Smooth muscle cell of bladder (primary cell): Measurements from ENCODE around the gene KRTAP2-1. TPM values are rescaled to one million over a fixed set of nuclear protein-coding genes. Genes with fewer than 3 reads are reported as not detected.

Experiments used
- total RNA-seq: library from RNA; depleted of rRNA; stranded (reverse); fragments of >200 nt; gene quantifications from 2 replicates; pipeline ENCODE4 v1.2.3, GENCODE V29; 2014

KRTAP2-1 gene, protein sequence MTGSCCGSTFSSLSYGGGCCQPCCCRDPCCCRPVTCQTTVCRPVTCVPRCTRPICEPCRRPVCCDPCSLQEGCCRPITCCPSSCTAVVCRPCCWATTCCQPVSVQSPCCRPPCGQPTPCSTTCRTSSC
- not detected in 2 replicates for total RNA-seq

DNA sequence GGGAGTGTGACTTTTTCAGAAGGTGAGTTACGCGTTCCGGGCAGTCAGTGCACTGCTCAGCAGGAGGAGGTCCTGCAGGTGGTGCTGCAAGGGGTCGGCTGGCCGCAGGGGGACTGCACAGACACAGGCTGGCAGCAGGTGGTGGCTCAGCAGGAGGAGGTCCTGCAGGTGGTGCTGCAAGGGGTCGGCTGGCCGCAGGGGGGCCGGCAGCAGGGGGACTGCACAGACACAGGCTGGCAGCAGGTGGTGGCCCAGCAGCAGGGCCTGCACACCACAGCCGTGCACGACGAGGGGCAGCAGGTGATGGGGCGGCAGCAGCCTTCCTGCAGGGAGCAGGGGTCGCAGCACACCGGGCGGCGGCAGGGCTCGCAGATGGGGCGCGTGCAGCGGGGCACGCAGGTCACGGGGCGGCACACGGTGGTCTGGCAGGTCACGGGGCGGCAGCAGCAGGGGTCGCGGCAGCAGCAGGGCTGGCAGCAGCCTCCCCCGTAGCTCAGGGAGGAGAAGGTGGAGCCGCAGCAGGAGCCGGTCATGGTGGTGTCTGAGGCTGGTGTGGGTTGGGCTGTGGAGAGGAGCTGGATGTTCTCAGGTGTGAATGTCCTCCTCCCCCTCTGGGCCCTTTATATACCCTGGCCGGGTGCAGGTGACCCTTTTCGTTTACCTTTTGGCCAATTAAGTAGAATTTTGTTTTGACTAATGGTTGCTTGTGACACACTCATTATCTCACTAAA is at the start of gene KRTAP2-1:
Gene KRTAP2-1 (minus strand): TSS at position 582 of the 731 bp plus-strand sequence. CDS start 49 bp downstream, at position 533.

DNA sequence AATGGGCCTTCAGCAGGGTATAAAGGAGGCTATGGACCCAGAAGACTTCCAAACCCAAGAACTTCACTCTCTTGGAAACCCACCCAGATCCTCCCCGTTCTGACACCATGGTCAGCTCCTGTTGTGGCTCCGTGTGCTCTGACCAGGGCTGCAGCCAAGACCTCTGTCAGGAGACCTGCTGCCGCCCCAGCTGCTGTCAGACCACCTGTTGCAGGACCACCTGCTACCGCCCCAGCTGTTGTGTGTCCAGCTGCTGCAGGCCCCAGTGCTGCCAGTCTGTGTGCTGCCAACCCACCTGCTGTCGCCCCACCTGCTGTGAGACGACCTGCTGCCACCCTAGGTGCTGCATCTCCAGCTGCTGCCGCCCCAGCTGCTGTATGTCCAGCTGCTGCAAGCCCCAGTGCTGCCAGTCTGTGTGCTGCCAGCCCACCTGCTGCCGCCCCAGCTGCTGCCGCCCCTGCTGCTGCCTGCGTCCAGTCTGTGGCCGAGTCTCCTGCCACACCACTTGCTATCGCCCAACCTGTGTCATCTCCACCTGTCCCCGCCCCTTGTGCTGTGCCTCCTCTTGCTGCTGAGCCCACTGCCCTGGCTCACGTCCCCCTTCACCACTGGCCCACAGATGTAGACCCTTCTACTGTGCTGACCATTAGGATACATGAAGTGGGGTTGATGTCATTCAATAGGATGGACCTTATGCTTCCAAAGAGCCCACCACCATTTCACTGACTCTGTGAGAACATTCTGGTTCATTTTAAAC is 37.2 kb upstream of the KRTAP2-1 start, which contains the start of gene KRTAP4-7:
Gene KRTAP4-7 (plus strand): TSS at position 51 of the 757 bp plus-strand sequence. CDS start 57 bp downstream, at position 108.

DNA sequence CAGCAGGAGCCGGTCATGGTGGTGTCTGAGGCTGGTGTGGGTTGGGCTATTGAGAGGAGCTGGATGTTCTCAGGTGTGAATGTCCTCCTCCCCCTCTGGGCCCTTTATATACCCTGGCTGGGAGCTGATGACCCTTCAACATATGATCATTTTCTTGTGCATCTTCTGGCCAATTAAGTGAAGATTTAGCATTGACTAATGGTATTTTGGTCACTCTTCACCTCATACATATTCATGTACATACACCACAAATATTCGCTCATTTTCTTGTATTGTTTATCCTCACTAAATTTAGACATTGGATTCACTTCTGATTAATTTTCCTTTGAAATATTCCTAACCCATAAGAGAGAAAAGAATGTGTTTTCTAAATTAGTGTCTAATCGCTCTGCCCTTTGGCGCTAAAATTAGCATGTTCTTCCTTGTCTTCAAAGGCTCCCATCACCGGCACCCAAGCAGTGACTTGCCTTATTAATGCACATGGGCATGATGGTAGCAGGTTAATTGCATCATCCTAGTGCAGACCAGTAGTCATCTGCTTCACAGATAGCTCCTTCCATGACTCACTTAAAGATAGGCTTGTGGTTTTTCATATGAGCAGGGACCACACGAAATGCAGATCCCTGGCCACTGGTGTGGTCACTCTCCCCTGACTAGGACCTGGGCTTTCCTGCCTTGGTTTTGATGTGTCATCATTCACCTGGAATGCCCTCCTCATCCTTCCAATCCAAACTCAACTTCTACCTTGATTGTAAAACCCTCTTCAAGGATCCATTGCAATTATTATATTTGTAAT is 18.9 kb upstream of the KRTAP2-1 start, which contains the start of gene KRTAP2-4:
Gene KRTAP2-4 (minus strand): TSS at position 51 of the 796 bp plus-strand sequence. CDS start 34 bp downstream, at position 17.

DNA sequence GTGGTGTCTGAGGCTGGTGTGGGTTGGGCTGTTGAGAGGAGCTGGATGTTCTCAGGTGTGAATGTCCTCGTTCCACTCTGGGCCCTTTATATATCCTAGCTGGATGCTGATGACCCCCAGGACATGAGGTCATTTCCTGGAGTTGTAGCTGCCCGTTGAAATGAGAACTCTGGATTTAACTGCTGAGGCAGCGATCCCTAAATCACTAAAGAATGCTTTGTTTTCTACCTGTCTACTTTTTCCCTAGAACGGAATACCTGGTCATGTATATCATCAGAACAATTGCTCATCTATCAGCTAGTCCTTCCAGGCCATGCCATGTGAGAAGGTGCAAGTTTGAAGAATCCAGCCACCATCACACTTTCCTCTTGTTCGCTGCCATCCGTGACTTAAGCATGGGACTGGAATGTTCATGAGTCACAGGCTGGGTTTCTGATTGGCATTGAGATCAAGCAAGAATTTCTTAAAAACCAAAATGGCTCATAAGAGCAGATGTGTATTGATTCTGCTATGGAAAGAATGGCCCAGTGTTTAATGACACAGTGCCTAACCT is 13.0 kb upstream of the KRTAP2-1 start, which contains the start of gene KRTAP2-3:
Gene KRTAP2-3 (minus strand): TSS at position 63 of the 553 bp plus-strand sequence. CDS start 64 bp downstream, outside the sequence.

DNA sequence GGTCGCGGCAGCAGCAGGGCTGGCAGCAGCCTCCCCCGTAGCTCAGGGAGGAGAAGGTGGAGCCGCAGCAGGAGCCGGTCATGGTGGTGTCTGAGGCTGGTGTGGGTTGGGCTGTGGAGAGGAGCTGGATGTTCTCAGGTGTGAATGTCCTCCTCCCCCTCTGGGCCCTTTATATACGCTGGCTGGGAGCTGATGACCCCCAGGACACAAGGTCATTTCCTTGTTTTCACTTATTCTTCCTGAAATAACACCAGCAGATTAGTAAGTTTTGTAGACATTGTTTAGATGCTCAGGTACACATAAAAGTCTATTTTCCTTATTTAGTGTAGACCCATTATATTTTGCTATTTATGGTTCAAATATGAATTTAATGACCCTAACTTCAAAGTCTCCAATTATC is 8.0 kb upstream of the KRTAP2-1 start, which contains the start of gene KRTAP2-2:
Gene KRTAP2-2 (minus strand): TSS at position 101 of the 400 bp plus-strand sequence. CDS start 19 bp downstream, at position 82.

DNA sequence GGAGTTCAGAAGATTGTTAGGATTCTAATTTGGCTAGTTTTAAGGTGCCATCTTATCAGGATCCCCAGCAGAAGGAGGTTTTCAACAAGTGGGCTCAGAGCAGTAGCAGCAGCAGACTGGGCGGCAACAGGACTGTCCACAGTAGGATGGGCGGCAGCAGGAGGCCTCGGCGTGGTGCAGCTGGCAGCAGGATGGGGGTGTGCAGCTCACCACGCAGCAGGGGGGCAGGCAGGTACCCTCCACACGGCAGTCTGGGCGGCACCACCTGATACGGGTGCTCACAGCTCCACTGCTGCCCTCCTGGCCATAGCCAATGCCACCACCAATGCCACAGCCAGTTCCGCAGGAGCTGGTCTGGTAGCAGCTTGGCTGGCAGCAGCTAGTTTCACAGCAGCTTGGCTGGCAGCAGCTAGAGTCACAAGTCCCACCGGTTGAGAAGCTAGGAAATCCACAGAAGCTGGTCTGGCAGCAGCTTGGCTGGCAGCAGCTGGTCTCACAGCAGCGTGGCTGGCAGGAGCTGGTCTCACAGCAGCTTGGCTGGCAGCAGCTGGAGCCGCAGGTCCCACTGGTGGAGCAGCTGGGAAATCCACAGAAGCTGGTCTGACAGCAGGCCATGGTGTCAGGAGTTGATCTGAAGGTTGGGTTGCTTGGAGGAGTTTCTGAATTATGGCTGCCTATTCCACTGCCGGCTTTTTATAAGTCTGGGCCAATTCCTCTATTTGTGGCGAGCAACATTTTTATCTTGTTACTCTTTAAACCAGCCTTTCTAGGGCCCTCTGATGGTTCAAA is 6.1 kb downstream of the KRTAP2-1 start, which contains the start of gene KRTAP1-1:
Gene KRTAP1-1 (minus strand): TSS at position 668 of the 789 bp plus-strand sequence. CDS start 53 bp downstream, at position 615.

DNA sequence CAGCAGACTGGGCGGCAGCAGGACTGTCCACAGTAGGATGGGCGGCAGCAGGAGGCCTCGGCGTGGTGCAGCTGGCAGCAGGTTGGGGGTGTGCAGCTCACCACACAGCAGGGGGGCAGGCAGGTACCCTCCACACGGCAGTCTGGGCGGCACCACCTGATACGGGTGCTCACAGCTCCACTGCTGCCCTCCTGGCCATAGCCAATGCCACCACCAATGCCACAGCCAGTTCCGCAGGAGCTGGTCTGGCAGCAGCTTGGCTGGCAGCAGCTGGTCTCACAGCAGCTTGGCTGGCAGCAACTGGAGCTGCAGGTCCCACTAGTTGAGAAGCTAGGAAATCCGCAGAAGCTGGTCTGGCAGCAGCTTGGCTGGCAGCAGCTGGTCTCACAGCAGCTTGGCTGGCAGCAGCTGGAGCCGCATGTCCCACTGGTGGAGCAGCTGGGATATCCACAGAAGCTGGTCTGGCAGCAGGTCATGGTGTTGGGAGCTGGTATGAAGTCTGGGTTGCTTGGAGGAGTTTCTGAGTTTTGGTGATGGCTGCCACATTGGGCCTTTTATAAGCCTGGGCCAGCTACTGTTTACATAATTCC is 12.7 kb downstream of the KRTAP2-1 start, which contains the start of gene KRTAP1-3:
Gene KRTAP1-3 (minus strand): TSS at position 529 of the 590 bp plus-strand sequence. CDS start 53 bp downstream, at position 476.

DNA sequence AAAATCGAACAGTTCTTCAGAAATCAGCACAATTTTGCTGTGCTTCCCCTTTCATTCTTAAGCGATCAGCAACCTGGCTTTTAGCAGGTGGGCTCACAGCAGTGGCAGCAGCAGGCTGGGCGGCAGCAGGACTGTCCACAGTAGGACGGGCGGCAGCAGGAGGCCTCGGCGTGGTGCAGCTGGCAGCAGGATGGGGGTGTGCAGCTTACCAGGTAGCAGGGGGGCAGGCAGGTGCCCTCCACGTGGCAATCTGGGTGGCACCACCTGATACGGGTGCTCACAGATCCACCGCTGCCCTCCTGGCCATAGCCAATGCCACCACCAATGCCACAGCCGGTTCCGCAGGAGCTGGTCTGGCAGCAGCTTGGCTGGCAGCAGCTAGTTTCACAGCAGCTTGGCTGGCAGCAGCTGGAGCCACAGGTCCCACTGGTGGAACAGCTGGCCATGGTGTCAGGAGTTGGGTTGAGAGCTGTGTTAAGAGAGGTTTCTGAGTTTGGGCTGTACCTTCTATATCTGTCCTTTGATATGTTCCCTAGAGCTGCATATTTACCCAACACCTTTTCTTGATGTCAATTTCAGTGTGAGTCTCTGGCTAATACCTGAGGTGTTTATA is 17.4 kb downstream of the KRTAP2-1 start, which contains the start of gene KRTAP1-4:
Gene KRTAP1-4 (minus strand): TSS at position 563 of the 613 bp plus-strand sequence. CDS start 117 bp downstream, at position 446.

DNA sequence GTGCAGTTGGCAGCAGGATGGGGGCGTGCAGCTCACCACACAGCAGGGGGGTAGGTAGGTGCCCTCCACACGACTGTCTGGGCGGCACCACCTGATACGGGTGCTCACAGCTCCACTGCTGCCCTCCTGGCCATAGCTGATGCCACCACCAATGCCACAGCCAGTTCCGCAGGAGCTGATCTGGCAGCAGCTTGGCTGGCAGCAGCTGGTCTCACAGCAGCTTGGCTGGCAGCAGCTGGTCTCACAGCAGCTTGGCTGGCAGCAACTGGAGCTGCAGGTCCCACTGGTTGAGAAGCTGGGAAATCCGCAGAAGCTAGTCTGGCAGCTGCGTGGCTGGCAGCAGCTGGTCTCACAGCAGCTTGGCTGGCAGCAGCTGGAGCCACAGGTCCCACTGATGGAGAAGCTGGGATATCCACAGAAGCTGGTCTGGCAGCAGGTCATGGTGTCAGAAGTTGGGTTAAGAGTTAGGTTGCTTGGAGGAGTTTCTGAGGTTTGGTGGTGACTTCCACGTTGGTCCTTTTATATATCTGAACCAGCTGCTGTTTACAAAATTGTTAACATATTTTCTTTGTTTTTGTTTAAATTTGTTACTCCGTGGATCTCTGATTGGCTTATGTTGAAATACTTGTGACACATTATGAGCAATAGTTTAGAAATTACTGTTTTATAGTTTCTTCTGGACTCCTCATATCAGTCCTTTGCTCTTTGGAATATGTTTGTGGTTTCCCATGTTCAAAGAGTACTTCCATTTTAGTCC is 20.2 kb downstream of the KRTAP2-1 start, which contains the start of gene KRTAP1-5:
Gene KRTAP1-5 (minus strand): TSS at position 494 of the 757 bp plus-strand sequence. CDS start 53 bp downstream, at position 441.

DNA sequence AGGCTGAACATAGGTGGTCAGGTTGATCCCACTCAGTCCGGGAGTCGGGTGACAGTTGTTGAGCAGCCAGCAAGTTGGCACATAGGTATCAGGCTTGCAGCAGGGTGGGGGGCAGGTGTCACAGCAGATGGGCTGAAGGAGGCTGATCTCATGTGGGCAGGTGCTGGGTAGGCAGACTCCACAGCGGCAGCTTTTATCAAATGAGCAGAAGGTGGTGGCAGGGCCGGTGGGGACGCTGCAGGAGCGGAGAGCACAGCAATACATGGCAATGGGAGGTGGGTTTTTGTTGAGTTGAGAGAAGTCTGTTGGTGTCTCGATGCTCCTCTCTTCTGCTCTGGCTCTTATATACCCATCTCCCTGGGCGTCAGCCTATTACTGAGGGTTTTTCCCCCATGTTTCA is 38.3 kb downstream of the KRTAP2-1 start, which contains the start of gene KRTAP3-1:
Gene KRTAP3-1 (minus strand): TSS at position 318 of the 400 bp plus-strand sequence. CDS start 54 bp downstream, at position 264.

DNA sequence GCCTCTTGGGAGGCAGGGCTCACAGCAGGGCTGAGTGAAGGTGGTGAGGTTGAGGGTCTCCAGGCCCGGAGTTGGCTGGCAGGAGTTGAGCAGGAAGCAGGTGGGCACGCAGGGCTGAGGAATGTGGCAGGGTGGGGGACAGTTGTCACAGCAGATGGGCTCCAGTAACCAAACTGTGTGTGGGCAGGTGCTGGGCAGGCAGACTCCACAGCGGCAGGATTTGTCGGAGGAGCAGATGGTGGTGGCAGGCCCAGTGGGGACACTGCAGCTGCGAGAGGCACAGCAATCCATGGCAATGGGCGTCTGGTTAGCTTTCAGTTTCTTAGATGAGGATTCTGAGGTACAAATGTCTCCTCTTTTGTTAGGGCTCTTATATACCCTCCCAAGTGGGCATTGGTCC is 47.6 kb downstream of the KRTAP2-1 start, which contains the start of gene KRTAP3-2:
Gene KRTAP3-2 (minus strand): TSS at position 344 of the 400 bp plus-strand sequence. CDS start 53 bp downstream, at position 291.

Other genes starting within 250 kb of the KRTAP2-1 start
- gene KRT28, start 247.4 kb downstream of the KRTAP2-1 start, total RNA-seq = not detected in 2 replicates
- 1.9 and 2.4 TPM in 2 replicates for gene KRT10, start 224.7 kb downstream of the KRTAP2-1 start, total RNA-seq
- gene KRT12, start 180.1 kb downstream of the KRTAP2-1 start, total RNA-seq = not detected in 2 replicates
- not detected in 2 replicates for gene KRT20, start 162.1 kb downstream of the KRTAP2-1 start, total RNA-seq
- gene KRT23, start 109.7 kb downstream of the KRTAP2-1 start, total RNA-seq = under 0.01 and 0.46 TPM in 2 replicates
- gene KRT39, start 80.4 kb downstream of the KRTAP2-1 start, total RNA-seq = not detected in 2 replicates
- gene KRT40, start 63.0 kb downstream of the KRTAP2-1 start, total RNA-seq = not detected in 2 replicates
- gene KRTAP3-3, start 53.2 kb downstream of the KRTAP2-1 start, total RNA-seq = not detected in 2 replicates
- not detected in 2 replicates for gene KRTAP3-2, start 47.4 kb downstream of the KRTAP2-1 start, total RNA-seq
- gene KRTAP3-1, start 38.2 kb downstream of the KRTAP2-1 start, total RNA-seq = not detected in 2 replicates
- gene KRTAP1-5, start 20.1 kb downstream of the KRTAP2-1 start, total RNA-seq = 0.57 and 0.83 TPM in 2 replicates
- not detected in 2 replicates for gene KRTAP1-4, start 17.1 kb downstream of the KRTAP2-1 start, total RNA-seq
- not detected in 2 replicates for gene KRTAP1-3, start 12.4 kb downstream of the KRTAP2-1 start, total RNA-seq
- not detected in 2 replicates for gene KRTAP1-1, start 5.9 kb downstream of the KRTAP2-1 start, total RNA-seq
- not detected in 2 replicates for gene KRTAP2-2, start 7.9 kb upstream of the KRTAP2-1 start, total RNA-seq
- gene KRTAP2-3, start 12.8 kb upstream of the KRTAP2-1 start, total RNA-seq = not detected in 2 replicates
- not detected in 2 replicates for gene KRTAP2-4, start 18.6 kb upstream of the KRTAP2-1 start, total RNA-seq
- gene KRTAP4-7, start 36.8 kb upstream of the KRTAP2-1 start, total RNA-seq = not detected in 2 replicates
- gene KRTAP4-8, start 50.8 kb upstream of the KRTAP2-1 start, total RNA-seq = not detected in 2 replicates
- gene KRTAP4-16, start 54.9 kb upstream of the KRTAP2-1 start, total RNA-seq = not detected in 2 replicates
- not detected in 2 replicates for gene KRTAP4-9, start 58.1 kb upstream of the KRTAP2-1 start, total RNA-seq
- gene KRTAP4-11, start 71.1 kb upstream of the KRTAP2-1 start, total RNA-seq = not detected in 2 replicates
- gene KRTAP4-12, start 76.9 kb upstream of the KRTAP2-1 start, total RNA-seq = not detected in 2 replicates
- not detected in 2 replicates for gene KRTAP4-6, start 93.2 kb upstream of the KRTAP2-1 start, total RNA-seq
- not detected in 2 replicates for gene KRTAP4-5, start 102.5 kb upstream of the KRTAP2-1 start, total RNA-seq
- gene KRTAP4-4, start 113.4 kb upstream of the KRTAP2-1 start, total RNA-seq = not detected in 2 replicates
- not detected in 2 replicates for gene KRTAP4-3, start 120.9 kb upstream of the KRTAP2-1 start, total RNA-seq
- gene KRTAP4-2, start 130.9 kb upstream of the KRTAP2-1 start, total RNA-seq = not detected in 2 replicates
- gene KRTAP4-1, start 137.6 kb upstream of the KRTAP2-1 start, total RNA-seq = not detected in 2 replicates
- not detected in 2 replicates for gene KRTAP9-1, start 142.6 kb upstream of the KRTAP2-1 start, total RNA-seq
- not detected in 2 replicates for gene KRTAP9-2, start 179.3 kb upstream of the KRTAP2-1 start, total RNA-seq
- not detected in 2 replicates for gene KRTAP9-3, start 185.1 kb upstream of the KRTAP2-1 start, total RNA-seq
- gene KRTAP9-8, start 190.7 kb upstream of the KRTAP2-1 start, total RNA-seq = not detected in 2 replicates
- gene KRTAP9-4, start 202.4 kb upstream of the KRTAP2-1 start, total RNA-seq = not detected in 2 replicates
- gene KRTAP9-9, start 208.1 kb upstream of the KRTAP2-1 start, total RNA-seq = not detected in 2 replicates
- not detected in 2 replicates for gene KRTAP9-6, start 218.1 kb upstream of the KRTAP2-1 start, total RNA-seq
- gene KRTAP9-7, start 228.4 kb upstream of the KRTAP2-1 start, total RNA-seq = not detected in 2 replicates